ENCODE measurements around the gene NCKIPSD. TPM values are rescaled to one million over a fixed set of nuclear protein-coding genes. Genes with fewer than 3 reads are reported as not detected.

NCKIPSD gene
- total and polyA plus RNA-seq, 7 experiments from 2014 or later: 8.6 to 42.1 (median 20.3) TPM

Small RNA genes lying within 50 kb of the gene (microRNA-seq; reads per million reads assigned to microRNA genes)
- not detected for gene MIR4793 (ENCODE audit: borderline microRNAs expressed)

Other genes with a start within 250 kb of the NCKIPSD start
- gene CCDC51, start 245.8 kb downstream of the NCKIPSD start, total RNA-seq: 10 to 100 TPM in 1 of 5 experiments, 1 to 10 TPM in 4; 3.6 to 16.5 (median 5.0) TPM
- gene CCDC51, start 245.8 kb downstream of the NCKIPSD start, polyA plus RNA-seq: 10 to 100 TPM; 10.2 to 14.3 TPM
- 100 to 1,000 TPM; 193 to 278 (median 236) TPM for gene TMA7, start 245.7 kb downstream of the NCKIPSD start, total RNA-seq
- 100 to 1,000 TPM; 512 to 752 TPM for gene TMA7, start 245.7 kb downstream of the NCKIPSD start, polyA plus RNA-seq
- gene ATRIP, start 239.2 kb downstream of the NCKIPSD start, total RNA-seq: 10 to 100 TPM in 3 of 5 experiments, 1 to 10 TPM in 2; 7.9 to 14.2 (median 12.5) TPM
- gene ATRIP, start 239.2 kb downstream of the NCKIPSD start, polyA plus RNA-seq: 10 to 100 TPM; 10.7 to 16.2 TPM
- gene SHISA5, start 181.7 kb downstream of the NCKIPSD start, total RNA-seq: 100 to 1,000 TPM; 147 to 236 (median 182) TPM
- gene SHISA5, start 181.7 kb downstream of the NCKIPSD start, polyA plus RNA-seq: 100 to 1,000 TPM; 348 to 383 TPM
- gene PFKFB4, start 129.1 kb downstream of the NCKIPSD start, total RNA-seq: 10 to 100 TPM in 2 of 5 experiments, 1 to 10 TPM in 3; 3.0 to 64.2 (median 3.7) TPM
- gene PFKFB4, start 129.1 kb downstream of the NCKIPSD start, polyA plus RNA-seq: 1 to 10 TPM; 2.6 to 3.4 TPM
- gene UCN2, start 122.1 kb downstream of the NCKIPSD start, total RNA-seq: under 1 TPM in 1 of 5 experiments, not detected in 4; 0.51 TPM
- gene UCN2, start 122.1 kb downstream of the NCKIPSD start, polyA plus RNA-seq: not detected
- 1 to 10 TPM in 3 of 5 experiments, under 1 TPM in 2; 0.71 to 3.4 (median 1.2) TPM for gene COL7A1, start 90.6 kb downstream of the NCKIPSD start, total RNA-seq
- not detected for gene COL7A1, start 90.6 kb downstream of the NCKIPSD start, polyA plus RNA-seq
- gene UQCRC1, start 76.3 kb downstream of the NCKIPSD start, total RNA-seq: 100 to 1,000 TPM in 2 of 5 experiments, 10 to 100 TPM in 3; 77.3 to 156 (median 91.7) TPM
- gene UQCRC1, start 76.3 kb downstream of the NCKIPSD start, polyA plus RNA-seq: 100 to 1,000 TPM; 151 to 164 TPM
- gene TMEM89, start 64.1 kb downstream of the NCKIPSD start, total RNA-seq: not detected
- gene TMEM89, start 64.1 kb downstream of the NCKIPSD start, polyA plus RNA-seq: not detected
- 10 to 100 TPM; 15.1 to 37.6 (median 31.2) TPM for gene SLC26A6, start 50.5 kb downstream of the NCKIPSD start, total RNA-seq
- 1 to 10 TPM; 3.5 to 3.7 TPM for gene SLC26A6, start 50.5 kb downstream of the NCKIPSD start, polyA plus RNA-seq
- gene CELSR3, start 23.0 kb downstream of the NCKIPSD start, total RNA-seq: 1 to 10 TPM; 2.9 to 8.7 (median 4.2) TPM
- gene CELSR3, start 23.0 kb downstream of the NCKIPSD start, polyA plus RNA-seq: under 1 TPM; 0.17 to 0.69 TPM
- 10 to 100 TPM; 72.0 to 94.3 (median 85.9) TPM for gene IP6K2, start 31.3 kb upstream of the NCKIPSD start, total RNA-seq
- gene IP6K2, start 31.3 kb upstream of the NCKIPSD start, polyA plus RNA-seq: 10 to 100 TPM; 43.0 to 50.0 TPM
- gene PRKAR2A, start 162.0 kb upstream of the NCKIPSD start, total RNA-seq: 10 to 100 TPM; 25.9 to 45.1 (median 38.9) TPM
- gene PRKAR2A, start 162.0 kb upstream of the NCKIPSD start, polyA plus RNA-seq: 10 to 100 TPM; 10.3 to 12.5 TPM
- 10 to 100 TPM in 4 of 5 experiments, 1 to 10 TPM in 1; 6.6 to 27.3 (median 12.8) TPM for gene SLC25A20, start 213.0 kb upstream of the NCKIPSD start, total RNA-seq
- 10 to 100 TPM; 15.7 to 19.4 TPM for gene SLC25A20, start 213.0 kb upstream of the NCKIPSD start, polyA plus RNA-seq
- 100 to 1,000 TPM; 103 to 189 (median 150) TPM for gene ARIH2, start 232.9 kb upstream of the NCKIPSD start, total RNA-seq
- gene ARIH2, start 232.9 kb upstream of the NCKIPSD start, polyA plus RNA-seq: 100 to 1,000 TPM; 111 to 114 TPM